NCI-H1417 treated with DMSO at 0.1 percent for 48 hours (cell line): ENCODE data around the gene ERN2.

Experiments
- DNase-seq: peaks from one replicate; lab custom pipeline; 2025; lab: John Stamatoyannopoulos, UW

ERN2 gene

GRCh38 chr16:23640615-23640930, 72.4 kb downstream of the ERN2 start:
- no peak for DNase-seq
